GM08714 (cell line): ENCODE measurements around the gene OBSCN.

ENCODE experiments used
- H3K4me3 ChIP-seq: fragments of 200-500 bp; sonication (Bioruptor generic); 2 replicates; pipeline ENCODE4 v1.5.1; 2014; ENCODE audit warnings: mild to moderate bottlenecking, low read length, inconsistent platforms
- ZNF274 ChIP-seq: IDR thresholded peaks from 2 replicates; pipeline ENCODE4 v1.6.1; 2012; ENCODE audit warnings: mild to moderate bottlenecking, low read depth, low read length

The OBSCN gene

DNA sequence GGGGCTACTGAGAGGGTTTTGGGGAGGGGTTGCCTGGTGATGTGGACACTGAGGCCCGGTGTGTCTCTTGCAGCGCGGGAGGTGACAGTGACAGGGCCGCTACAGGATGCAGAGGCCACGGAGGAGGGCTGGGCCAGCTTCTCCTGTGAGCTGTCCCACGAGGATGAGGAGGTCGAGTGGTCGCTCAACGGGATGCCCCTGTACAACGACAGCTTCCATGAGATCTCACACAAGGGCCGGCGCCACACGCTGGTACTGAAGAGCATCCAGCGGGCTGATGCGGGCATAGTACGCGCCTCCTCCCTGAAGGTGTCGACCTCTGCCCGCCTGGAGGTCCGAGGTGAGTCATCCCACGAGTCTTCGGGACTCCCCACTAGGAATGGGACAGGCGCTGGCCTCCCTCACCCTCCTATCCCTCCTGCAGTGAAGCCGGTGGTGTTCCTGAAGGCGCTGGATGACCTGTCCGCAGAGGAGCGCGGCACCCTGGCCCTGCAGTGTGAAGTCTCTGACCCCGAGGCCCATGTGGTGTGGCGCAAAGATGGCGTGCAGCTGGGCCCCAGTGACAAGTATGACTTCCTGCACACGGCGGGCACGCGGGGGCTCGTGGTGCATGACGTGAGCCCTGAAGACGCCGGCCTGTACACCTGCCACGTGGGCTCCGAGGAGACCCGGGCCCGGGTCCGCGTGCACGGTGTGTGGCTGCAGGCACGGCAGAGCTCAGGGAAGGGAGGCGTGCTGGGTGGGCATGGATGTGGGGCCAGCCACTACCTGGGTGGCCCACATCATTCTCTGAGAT is 72.5 kb downstream of the OBSCN start:
- no peak overlapping the region for H3K4me3 ChIP-seq

DNA sequence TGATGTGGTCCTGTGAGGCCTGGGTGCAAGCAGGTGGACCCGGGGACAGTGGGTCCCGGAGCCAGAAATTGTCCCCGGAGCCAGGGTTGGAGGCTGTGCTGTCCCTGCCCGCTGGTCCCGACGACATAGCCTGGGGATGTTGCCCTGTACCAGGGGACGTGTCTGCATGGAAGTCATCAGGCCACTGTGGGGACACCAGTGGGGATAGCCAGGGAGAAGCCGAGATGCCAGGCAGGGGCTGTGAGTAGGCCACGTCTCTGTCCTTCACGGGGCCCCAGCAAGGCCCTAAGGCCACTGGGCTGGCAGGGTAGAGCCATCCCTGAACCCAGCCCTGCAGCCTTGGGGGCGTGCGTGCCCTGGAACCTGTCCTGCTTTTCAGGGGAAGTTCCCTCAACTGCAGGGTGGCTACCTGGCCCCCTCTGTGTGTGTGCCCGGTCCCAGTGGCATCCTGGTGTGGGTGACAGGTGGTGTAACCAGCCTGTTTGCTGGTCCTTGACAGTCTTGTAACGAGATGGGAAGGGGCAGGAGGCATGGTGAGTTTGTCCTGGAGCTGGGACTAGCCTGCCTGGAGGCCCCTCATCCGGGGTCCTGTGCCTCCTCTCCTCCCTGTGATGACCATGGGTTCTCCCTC is 73.2 kb downstream of the OBSCN start:
- TF ChIP-seq ZNF274 = no peak
- no peak overlapping the region for H3K4me3 ChIP-seq

More for the DNA sequence above, 72.5 kb downstream of the OBSCN start:
- TF ChIP-seq ZNF274 = no peak

DNA sequence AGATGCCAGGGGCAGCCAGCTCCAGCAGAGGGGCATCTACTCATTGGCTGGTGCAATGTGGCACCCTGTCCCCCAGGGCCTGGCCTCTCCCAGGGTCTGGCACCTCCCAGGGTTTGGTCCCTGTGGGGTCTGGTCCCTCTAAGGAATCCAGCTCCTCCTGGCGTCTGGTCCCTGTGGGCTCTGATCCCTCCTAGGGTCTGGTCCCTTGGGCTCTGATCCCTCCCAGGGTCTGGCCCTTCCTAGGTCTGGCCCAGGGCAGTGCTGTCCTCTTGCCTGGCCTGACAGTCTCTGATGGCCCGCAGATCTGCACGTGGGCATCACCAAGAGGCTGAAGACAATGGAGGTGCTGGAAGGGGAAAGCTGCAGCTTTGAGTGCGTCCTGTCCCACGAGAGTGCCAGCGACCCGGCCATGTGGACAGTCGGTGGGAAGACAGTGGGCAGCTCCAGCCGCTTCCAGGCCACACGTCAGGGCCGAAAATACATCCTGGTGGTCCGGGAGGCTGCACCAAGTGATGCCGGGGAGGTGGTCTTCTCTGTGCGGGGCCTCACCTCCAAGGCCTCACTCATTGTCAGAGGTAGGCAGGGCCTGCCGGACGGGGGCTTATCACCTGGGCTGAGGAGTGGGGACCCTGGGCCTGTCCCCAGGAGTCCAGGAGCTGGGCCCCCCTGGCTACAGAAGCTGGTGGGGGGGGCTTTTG is 73.9 kb downstream of the OBSCN start:
- no peak for TF ChIP-seq ZNF274
- no peak overlapping the region for H3K4me3 ChIP-seq

DNA sequence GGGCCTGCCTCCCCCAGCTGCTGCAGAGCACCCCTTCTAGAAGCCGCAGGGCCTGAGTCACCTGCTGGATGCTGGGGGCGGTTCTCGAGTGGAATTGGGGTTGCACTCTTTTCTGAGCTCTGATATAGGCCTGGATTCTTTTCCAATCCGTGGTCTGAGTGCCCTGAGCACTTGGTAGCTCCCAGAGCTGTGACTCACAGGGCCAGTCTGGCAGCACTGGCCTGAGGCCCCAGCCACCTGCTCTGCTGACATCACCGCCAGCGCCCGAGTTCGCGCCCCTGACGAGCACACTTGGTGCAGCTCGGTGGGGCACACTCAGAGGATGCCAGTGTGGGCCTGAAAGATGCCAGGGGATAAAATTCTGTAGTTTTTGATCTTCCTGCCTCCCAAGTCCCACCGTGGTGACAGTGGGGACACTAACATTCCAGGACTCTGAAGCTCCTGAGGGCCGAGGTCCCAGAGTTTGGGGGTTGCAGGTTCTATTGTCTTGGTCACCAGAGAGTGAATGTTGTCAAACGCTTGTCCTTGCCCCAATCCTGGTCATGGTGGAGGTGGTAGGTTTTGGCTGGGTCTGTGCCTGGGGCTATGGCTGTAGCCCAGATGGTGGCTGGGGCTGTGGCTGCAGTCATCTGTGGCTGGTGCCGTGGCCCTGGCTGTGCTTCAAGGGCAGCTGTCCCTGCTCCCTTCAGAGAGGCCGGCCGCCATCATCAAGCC is 74.6 kb downstream of the OBSCN start:
- H3K4me3 ChIP-seq = no peak overlapping the region
- no peak for TF ChIP-seq ZNF274

DNA sequence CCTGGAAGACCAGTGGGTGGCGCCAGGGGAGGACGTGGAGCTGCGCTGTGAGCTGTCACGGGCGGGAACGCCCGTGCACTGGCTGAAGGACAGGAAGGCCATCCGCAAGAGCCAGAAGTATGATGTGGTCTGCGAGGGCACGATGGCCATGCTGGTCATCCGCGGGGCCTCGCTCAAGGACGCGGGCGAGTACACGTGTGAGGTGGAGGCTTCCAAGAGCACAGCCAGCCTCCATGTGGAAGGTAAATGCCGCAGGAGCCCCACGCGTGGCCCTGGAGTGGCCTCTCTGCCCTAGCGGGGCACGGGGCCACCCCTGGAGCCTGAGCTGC is 75.2 kb downstream of the OBSCN start:
- H3K4me3 ChIP-seq = no peak overlapping the region
- TF ChIP-seq ZNF274 = no peak

DNA sequence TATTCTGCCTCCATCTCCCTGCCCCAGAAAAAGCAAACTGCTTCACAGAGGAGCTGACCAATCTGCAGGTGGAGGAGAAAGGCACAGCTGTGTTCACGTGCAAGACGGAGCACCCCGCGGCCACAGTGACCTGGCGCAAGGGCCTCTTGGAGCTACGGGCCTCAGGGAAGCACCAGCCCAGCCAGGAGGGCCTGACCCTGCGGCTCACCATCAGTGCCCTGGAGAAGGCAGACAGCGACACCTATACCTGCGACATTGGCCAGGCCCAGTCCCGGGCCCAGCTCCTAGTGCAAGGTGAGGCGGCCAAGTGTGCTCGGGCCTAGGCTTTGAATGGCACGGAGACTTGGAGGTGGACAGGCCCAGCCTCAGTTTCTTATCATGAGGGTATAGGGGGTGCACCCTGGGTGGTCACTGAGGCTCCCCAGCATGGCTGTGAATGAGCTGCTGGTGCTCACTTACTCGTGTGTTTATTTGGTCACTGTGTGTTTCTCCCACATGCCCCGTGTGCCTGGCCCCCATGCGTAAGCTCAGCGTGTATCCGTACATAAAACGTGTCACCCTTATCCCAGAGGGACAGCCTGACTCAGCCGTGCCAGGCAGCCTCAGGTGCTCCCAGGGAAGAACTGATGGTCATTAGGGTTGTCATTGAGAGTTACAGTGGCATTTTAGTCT is 75.8 kb downstream of the OBSCN start:
- no peak overlapping the region for H3K4me3 ChIP-seq
- no peak for TF ChIP-seq ZNF274

DNA sequence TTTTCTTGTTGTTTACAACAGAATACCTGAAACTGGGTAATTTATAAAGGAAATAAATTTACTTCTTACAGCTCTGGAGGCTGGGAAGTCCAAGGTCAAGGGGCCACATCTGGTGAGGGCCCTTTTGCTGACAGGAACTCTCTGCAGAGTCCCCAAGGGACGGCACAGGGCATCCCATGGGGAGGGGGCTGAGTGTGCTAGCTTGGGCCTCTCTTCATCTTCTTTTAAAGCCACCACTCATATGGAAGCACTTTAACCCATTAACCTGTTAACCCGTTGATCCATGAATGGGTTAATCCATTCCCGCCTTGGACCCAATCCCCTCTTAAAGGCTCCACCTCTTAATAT is 76.3 kb downstream of the OBSCN start:
- TF ChIP-seq ZNF274 = no peak
- no peak overlapping the region for H3K4me3 ChIP-seq

DNA sequence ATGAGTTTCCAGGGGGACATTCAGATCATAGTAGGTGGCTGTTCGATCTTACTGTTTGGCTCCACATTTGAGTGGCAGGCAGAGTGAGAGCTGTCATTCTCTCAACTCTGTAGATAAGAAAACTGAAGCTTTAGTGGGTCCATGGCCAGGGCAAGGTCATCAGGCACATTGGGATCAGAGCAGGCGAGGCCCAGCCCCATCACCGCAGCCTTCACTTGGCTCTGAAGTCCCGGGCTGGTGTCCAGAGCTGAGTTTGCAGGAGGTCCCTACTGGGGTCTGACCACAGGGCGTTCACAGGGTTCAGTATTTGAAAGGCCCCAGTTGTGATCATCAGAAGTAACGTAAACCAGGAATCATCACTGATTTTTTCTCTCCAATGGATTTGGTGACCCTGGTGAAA is 76.7 kb downstream of the OBSCN start:
- H3K4me3 ChIP-seq = no peak overlapping the region
- TF ChIP-seq ZNF274 = no peak

DNA sequence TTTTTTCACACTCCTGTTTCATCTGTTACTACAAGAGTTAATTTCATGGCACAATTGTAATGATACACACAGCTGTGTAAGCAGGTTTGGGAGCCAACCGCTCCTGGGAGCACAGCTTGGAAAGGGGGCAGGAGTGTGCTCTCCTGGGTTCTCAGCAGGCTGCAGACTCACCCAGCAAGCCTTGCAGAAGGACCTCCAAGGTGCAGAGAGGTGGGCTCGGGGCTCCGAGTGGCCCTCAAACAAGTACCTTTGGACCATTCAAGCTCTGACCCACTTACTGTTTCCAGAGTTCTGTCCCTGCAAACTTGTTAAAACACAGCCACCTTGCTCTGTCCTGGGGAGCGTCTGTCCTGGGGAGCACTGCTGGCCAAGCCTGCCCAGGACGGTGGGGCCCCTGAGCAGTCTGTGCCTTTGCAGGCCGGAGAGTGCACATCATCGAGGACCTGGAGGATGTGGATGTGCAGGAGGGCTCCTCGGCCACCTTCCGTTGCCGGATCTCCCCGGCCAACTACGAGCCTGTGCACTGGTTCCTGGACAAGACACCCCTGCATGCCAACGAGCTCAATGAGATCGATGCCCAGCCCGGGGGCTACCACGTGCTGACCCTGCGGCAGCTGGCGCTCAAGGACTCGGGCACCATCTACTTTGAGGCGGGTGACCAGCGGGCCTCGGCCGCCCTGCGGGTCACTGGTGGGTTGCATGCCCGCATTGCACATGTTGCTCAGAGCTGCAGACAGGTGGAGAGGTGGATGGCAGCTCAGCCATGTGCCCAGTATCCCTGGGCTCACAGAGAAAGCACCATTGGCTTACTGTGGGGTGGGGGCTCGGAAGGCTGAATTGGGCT is 78.0 kb downstream of the OBSCN start:
- no peak overlapping the region for H3K4me3 ChIP-seq
- no peak for TF ChIP-seq ZNF274

DNA sequence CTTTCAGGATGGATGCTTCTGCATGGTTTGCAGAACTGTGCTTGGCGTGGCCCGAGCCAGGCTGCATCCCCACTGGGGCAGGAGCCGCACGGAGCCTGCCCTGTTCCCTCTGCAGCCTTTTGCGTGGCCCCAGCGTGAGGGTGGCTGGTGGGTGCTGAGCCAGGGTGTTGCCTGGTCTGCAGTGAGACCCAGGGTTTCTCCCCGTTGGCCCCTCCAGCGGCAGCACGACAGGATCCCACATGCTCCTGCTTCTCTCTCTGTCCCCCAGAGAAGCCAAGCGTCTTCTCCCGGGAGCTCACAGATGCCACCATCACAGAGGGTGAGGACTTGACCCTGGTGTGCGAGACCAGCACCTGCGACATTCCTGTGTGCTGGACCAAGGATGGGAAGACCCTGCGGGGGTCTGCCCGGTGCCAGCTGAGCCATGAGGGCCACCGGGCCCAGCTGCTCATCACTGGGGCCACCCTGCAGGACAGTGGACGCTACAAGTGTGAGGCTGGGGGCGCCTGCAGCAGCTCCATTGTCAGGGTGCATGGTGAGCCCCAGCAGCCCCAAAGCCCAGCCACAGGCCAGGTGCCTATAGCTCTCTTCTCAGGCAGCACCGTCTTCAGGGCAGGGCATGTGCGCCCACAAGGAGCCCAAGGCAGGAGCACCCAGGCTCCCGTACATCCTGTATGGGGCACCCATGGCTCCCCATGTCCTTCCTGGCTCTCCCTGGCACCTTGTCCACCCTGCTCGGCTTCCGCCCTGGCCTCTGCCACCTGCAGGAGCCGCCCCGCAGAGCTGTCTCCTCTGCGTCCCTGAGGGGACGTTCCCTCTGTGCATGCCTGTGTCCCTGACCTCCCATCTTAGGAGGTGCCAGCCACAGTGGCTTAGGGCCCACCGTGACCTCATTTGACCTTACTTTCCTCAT is 78.9 kb downstream of the OBSCN start:
- no peak overlapping the region for H3K4me3 ChIP-seq
- no peak for TF ChIP-seq ZNF274

DNA sequence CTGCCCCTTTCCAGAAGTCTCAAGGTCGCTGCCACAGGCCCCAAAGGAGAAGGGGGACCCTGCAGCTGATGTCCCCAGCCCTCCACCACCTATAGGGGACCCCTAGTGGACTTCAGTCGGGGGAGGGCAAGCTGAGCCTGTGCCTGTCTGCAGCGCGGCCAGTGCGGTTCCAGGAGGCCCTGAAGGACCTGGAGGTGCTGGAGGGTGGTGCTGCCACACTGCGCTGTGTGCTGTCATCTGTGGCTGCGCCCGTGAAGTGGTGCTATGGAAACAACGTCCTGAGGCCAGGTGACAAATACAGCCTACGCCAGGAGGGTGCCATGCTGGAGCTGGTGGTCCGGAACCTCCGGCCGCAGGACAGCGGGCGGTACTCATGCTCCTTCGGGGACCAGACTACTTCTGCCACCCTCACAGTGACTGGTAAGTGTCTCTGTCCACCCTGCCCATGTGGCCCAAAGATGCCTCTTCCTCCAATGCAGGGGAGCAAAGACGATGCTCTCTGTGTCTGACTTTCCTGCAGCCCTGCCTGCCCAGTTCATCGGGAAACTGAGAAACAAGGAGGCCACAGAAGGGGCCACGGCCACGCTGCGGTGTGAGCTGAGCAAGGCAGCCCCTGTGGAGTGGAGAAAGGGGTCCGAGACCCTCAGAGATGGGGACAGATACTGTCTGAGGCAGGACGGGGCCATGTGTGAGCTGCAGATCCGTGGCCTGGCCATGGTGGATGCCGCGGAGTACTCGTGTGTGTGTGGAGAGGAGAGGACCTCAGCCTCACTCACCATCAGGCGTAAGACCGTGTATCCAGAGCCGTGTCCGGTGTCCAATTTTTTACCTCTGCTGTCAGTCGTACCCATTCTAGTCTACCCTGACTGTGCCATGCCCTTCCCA is 79.9 kb downstream of the OBSCN start:
- H3K4me3 ChIP-seq = no peak overlapping the region
- no peak for TF ChIP-seq ZNF274

DNA sequence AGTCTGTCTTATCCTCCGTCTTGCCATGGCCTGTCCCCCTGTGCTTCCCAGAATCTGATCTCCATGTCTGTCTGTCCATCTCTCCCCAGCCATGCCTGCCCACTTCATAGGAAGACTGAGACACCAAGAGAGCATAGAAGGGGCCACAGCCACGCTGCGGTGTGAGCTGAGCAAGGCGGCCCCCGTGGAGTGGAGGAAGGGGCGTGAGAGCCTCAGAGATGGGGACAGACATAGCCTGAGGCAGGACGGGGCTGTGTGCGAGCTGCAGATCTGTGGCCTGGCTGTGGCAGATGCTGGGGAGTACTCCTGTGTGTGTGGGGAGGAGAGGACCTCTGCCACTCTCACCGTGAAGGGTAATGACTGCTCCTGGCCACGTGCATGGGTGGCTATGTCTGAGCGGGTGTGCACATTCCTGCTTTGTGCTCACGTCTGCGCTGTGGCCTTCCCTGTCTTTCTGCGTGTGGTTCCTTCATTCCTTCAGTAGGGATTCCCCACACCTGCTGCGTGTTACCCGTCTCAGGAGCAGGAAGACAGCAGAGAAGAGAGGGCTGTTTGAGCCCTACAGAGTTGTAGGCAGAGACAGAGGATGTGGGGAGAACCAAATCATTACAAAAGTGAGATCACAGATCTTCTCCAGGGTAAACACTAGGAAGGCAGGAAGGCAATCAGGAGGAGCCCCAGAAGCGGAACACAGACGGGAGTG is 80.8 kb downstream of the OBSCN start:
- H3K4me3 ChIP-seq = no peak overlapping the region
- no peak for TF ChIP-seq ZNF274
